Vagina (tissue), 2 donors: ENCODE results near the gene RHBDD1. TPM values are rescaled to one million over a fixed set of nuclear protein-coding genes. Genes with fewer than 3 reads are reported as not detected.

ENCODE experiments used
- DNase-seq, 2 donors: peaks; one replicate each; pipeline ENCODE4 v3.0.0-alpha.2; 2017; ENCODE audit errors: extremely low spot score in 2 of 2
- H3K27ac ChIP-seq: fragments of 200-600 bp; sonication (generic); one replicate; pipeline ENCODE4 v1.5.1; 2019
- H3K27me3 ChIP-seq: fragments of 200-600 bp; sonication (generic); one replicate; pipeline ENCODE4 v1.5.1; 2019
- H3K36me3 ChIP-seq, 2 donors: fragments of 200-600 bp; sonication (generic); one replicate each; pipeline ENCODE4 v1.5.1; 2017 to 2019
- H3K4me1 ChIP-seq: fragments of 200-600 bp; sonication (generic); one replicate; pipeline ENCODE4 v1.5.1; 2019
- H3K4me3 ChIP-seq, 2 donors: fragments of 200-600 bp; sonication (generic); 1 replicate in 1 of 2; 2 replicates in 1 of 2; pipeline ENCODE4 v1.5.1; 2016 to 2019
- H3K9me3 ChIP-seq: fragments of 200-600 bp; sonication (generic); one replicate; pipeline ENCODE4 v1.5.1; 2019
- CTCF ChIP-seq, 3 experiments: fragments of 450-650 bp in 2 of 3; fragments of 200-600 bp in 1 of 3; sonication (generic) in 1 of 3; IDR thresholded peaks; one replicate each; pipeline ENCODE4 v1.5.1; 2017 to 2019; ENCODE audit warnings: antibody characterized with exemption in 3 of 3, mild to moderate bottlenecking in 2 of 3, moderate library complexity in 2 of 3
- POLR2A ChIP-seq, 2 donors: fragments of 450-650 bp; IDR thresholded peaks; one replicate each; pipeline ENCODE4 v1.6.1; 2017; ENCODE audit warnings: antibody characterized with exemption in 2 of 2, mild to moderate bottlenecking in 2 of 2, moderate library complexity in 2 of 2
- POLR2AphosphoS5 ChIP-seq, 2 donors: sonication (generic); formaldehyde crosslinking; IDR thresholded peaks; one replicate each; pipeline ENCODE4 v1.9.0; 2017; ENCODE audit warnings: antibody characterized with exemption in 2 of 2, mild to moderate bottlenecking in 2 of 2, low read depth in 1 of 2; ENCODE audit not compliant: insufficient read depth in 1 of 2
- intact Hi-C: fragments of 100-400 bp; cut with DNase I; formaldehyde crosslinking; loops from one replicate; pipeline ENCODE4 v1.15.1; 2023
- small RNA-seq: library from RNA; depleted of rRNA; stranded (forward); fragments of <200 nt; gene quantifications from one replicate; pipeline ENCODE3, GENCODE V24; 2016
- total RNA-seq: library from RNA; depleted of rRNA; stranded (reverse); fragments of >200 nt; gene quantifications from one replicate; pipeline ENCODE4 v1.2.3, GENCODE V29; 2016

The RHBDD1 gene
- total RNA-seq, 1 donor from 2014 or later: 27.3 TPM

GRCh38 chr2:227043981-227044380 lies 208.1 kb downstream of the RHBDD1 start:
- intact Hi-C loops: no loop called here
- no peak overlapping the region for H3K27ac ChIP-seq
- no peak for TF ChIP-seq POLR2A (IDR thresholded peaks at IDR 0.05)
- TF ChIP-seq POLR2AphosphoS5 (IDR thresholded peaks at IDR 0.05; ENCODE audit: insufficient read depth in 1 of 2, low read depth in 1 of 2): no peak
- no peak for TF ChIP-seq CTCF (IDR thresholded peaks at IDR 0.05)
- no peaks in the 10 kb centered on the region for H3K4me1 ChIP-seq
- H3K36me3 ChIP-seq: no peaks in the 10 kb centered on the region
- no peak for DNase-seq
- H3K4me3 ChIP-seq: no peak overlapping the region
- H3K27me3 ChIP-seq: no peaks in the 10 kb centered on the region
- no peaks in the 10 kb centered on the region for H3K9me3 ChIP-seq

Small RNA genes within 50 kb of the gene (small RNA-seq; reads per million reads assigned to genes)
- not detected for gene RF00554

Other genes with a start within 250 kb of the RHBDD1 start
- gene IRS1, start 36.2 kb upstream of the RHBDD1 start, total RNA-seq: 16.9 TPM